ENCODE measurements around the gene TTLL7.

- TF ChIP-seq CTCF (IDR thresholded peaks at IDR 0.05) (no peak), POLR2A (IDR thresholded peaks at IDR 0.05) (no peak)
Observed at GRCh38 chr1:83900524-83900923, 98.4 kb downstream of the TTLL7 start.

Measured in ovary (tissue), 3 donors.